ENCODE results near the gene LRRC57.
"Not testable (repeated sequence)": the region's sequence is repeated elsewhere in the genome, so short reads cannot be mapped to it uniquely, and the experiment has no call there.

LRRC57 gene

GRCh38 chr15:42548249-42549031 is at the start of gene LRRC57, which contains the start of gene HAUS2:
Gene LRRC57, minus strand, starts transcription at chr15:42548793. Its CDS starts 359 bp downstream, at chr15:42548434.
Gene HAUS2, plus strand, starts transcription at chr15:42548838. Its CDS starts 35 bp downstream, at chr15:42548873.
- in situ Hi-C loops (cut with MboI; ENCODE audit: low sequenced_read_pairs): no loop called here

- in situ Hi-C loops (cut with MboI; ENCODE audit: low sequenced_read_pairs): no loop called here
Measured at GRCh38 chr15:42595626-42596240, 47.1 kb upstream of the LRRC57 start.

GRCh38 chr15:42594095-42594494 is 45.5 kb upstream of the LRRC57 start:
- in situ Hi-C loops (cut with MboI; ENCODE audit: low sequenced_read_pairs): no loop called here

- in situ Hi-C loops (cut with MboI; ENCODE audit: low sequenced_read_pairs): no loop called here
Measured at GRCh38 chr15:42593143-42593542, 44.5 kb upstream of the LRRC57 start.

GRCh38 chr15:42592716-42593115 is 44.1 kb upstream of the LRRC57 start:
- in situ Hi-C loops (cut with MboI; ENCODE audit: low sequenced_read_pairs): no loop called here

GRCh38 chr15:42591238-42591934 is 42.8 kb upstream of the LRRC57 start:
- in situ Hi-C loops (cut with MboI; ENCODE audit: low sequenced_read_pairs): no loop called here

- in situ Hi-C loops (cut with MboI; ENCODE audit: low sequenced_read_pairs): no loop called here
Measured at GRCh38 chr15:42590619-42591237, 42.1 kb upstream of the LRRC57 start.

GRCh38 chr15:42584031-42584765 is 35.6 kb upstream of the LRRC57 start:
- in situ Hi-C loops (cut with MboI; ENCODE audit: low sequenced_read_pairs): no loop called here

GRCh38 chr15:42582569-42583375 is 34.2 kb upstream of the LRRC57 start:
- in situ Hi-C loops (cut with MboI; ENCODE audit: low sequenced_read_pairs): no loop called here

GRCh38 chr15:42581272-42581730 is 32.7 kb upstream of the LRRC57 start:
- in situ Hi-C loops (cut with MboI; ENCODE audit: low sequenced_read_pairs): no loop called here

GRCh38 chr15:42578984-42579537 is 30.5 kb upstream of the LRRC57 start:
- in situ Hi-C loops (cut with MboI; ENCODE audit: low sequenced_read_pairs): no loop called here

GRCh38 chr15:42577514-42578031 is 29.0 kb upstream of the LRRC57 start:
- in situ Hi-C loops (cut with MboI; ENCODE audit: low sequenced_read_pairs): no loop called here

GRCh38 chr15:42576776-42577175 is 28.2 kb upstream of the LRRC57 start:
- in situ Hi-C loops (cut with MboI; ENCODE audit: low sequenced_read_pairs): no loop called here

GRCh38 chr15:42576040-42576594 is 27.5 kb upstream of the LRRC57 start:
- in situ Hi-C loops (cut with MboI; ENCODE audit: low sequenced_read_pairs): no loop called here

GRCh38 chr15:42575188-42576039 is 26.8 kb upstream of the LRRC57 start, which contains the start of gene STARD9:
Gene STARD9, plus strand, starts transcription at chr15:42575606. Its CDS starts 110 bp downstream, at chr15:42575716.
- in situ Hi-C loops (cut with MboI; ENCODE audit: low sequenced_read_pairs): no loop called here

- in situ Hi-C loops (cut with MboI; ENCODE audit: low sequenced_read_pairs): no loop called here
Measured at GRCh38 chr15:42558739-42559138, 10.1 kb upstream of the LRRC57 start.

GRCh38 chr15:42556550-42557207 is 8.1 kb upstream of the LRRC57 start:
- in situ Hi-C loops (cut with MboI; ENCODE audit: low sequenced_read_pairs): not testable (repeated sequence)

Measured in hTERT RPE-1 (cell line).